Measurements from ENCODE around the gene LRIT1.

The LRIT1 gene

DNA sequence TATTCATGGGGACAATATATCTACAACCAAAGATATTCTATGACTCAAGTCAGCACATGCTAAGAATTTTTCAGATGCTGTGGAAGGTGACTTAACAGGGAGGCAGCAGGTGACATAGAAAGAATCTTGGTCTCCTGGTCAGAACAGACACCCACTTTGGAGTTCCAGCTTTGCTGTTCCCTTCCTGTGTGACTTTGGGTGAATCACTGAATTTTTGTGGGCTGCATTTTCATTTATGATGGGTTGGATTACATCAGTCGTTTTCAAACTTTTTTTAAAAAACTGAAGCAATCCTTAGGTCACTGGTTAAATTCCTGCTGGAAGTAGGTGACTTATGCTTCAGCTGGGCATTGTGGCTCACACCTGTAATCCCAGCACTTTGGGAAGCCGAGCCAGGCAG lies 28.4 kb upstream of the LRIT1 start:
- TF ChIP-seq, protein P1, sequence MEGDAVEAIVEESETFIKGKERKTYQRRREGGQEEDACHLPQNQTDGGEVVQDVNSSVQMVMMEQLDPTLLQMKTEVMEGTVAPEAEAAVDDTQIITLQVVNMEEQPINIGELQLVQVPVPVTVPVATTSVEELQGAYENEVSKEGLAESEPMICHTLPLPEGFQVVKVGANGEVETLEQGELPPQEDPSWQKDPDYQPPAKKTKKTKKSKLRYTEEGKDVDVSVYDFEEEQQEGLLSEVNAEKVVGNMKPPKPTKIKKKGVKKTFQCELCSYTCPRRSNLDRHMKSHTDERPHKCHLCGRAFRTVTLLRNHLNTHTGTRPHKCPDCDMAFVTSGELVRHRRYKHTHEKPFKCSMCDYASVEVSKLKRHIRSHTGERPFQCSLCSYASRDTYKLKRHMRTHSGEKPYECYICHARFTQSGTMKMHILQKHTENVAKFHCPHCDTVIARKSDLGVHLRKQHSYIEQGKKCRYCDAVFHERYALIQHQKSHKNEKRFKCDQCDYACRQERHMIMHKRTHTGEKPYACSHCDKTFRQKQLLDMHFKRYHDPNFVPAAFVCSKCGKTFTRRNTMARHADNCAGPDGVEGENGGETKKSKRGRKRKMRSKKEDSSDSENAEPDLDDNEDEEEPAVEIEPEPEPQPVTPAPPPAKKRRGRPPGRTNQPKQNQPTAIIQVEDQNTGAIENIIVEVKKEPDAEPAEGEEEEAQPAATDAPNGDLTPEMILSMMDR (IDR thresholded peaks at IDR 0.05; ENCODE audit: low read depth, low read length): no peak
- H3K4me3 ChIP-seq (ENCODE audit: low read depth, low read length): no peak overlapping the region

DNA sequence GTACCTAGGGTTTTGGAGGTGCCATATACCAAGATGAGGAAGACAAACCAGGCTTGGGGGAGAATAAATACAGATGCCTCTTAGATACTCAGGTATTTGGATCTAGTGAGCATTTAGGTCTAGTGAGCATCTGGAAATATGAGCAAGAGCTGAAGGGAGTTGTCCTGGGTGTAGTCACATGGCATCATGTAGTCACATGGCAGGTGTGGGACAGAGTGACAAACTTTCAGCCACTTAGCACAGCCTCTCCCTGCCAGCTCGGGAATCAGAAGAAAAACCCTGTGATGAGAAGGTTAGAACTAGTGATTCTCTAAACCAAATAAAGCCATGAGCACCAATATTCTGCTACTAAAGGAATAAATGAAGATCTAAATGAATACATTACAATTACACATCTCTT lies 27.8 kb upstream of the LRIT1 start:
- H3K4me3 ChIP-seq (ENCODE audit: low read depth, low read length): no peak overlapping the region
- TF ChIP-seq, protein P1 (IDR thresholded peaks at IDR 0.05; ENCODE audit: low read depth, low read length): no peak

DNA sequence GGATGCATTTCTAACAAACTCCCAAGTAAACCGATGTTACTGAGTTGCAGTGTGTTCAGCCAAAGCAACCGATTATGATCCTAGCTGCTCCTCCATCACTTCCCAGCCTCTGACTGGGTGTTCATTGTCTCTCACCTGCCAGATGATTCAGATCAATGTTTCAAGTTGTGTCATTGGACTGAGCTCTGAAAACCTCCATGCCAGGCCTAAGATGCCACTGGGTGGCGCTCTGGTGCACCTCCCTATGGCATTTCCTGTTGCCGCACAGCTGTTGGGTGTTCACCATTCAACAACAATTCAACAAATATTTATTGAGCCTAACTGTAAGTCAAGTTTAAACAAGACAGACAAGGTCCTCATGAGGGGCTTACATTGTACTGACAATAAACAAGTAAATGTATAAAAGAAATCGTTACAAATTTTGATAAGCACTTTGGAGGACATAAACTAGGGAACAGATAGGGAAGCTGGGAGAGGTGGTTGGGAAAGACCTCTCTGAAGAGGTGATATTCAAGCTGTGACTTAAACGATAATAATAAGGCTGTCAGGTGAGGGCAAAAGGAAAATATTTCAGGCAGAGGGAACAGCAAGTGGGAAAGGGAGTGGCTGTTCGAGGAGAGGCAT lies 26.3 kb upstream of the LRIT1 start:
- no peak overlapping the region for H3K4me3 ChIP-seq (ENCODE audit: low read depth, low read length)
- TF ChIP-seq, protein P1 (IDR thresholded peaks at IDR 0.05; ENCODE audit: low read depth, low read length): peak; percentile 65

DNA sequence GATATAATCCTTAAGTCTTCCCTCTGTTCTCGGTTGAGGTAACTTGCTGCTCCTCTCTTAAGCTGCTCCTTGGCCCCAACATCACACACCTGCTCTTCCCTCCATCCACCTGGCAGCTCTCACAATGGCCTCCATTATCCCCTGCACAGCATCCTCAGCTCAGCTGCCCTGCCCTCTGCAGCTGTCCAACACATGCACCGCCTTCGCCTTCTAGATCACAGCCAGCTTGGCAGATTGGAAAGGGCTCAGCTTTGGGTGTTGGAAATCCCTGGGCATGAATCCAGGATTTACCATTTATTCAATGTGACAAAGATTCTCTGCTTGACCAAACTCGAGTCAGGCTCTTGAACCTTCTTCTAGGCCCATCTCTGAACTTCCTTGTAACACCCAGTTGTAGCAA lies 24.1 kb upstream of the LRIT1 start:
- no peak overlapping the region for H3K4me3 ChIP-seq (ENCODE audit: low read depth, low read length)
- TF ChIP-seq, protein P1 (IDR thresholded peaks at IDR 0.05; ENCODE audit: low read depth, low read length): no peak

DNA sequence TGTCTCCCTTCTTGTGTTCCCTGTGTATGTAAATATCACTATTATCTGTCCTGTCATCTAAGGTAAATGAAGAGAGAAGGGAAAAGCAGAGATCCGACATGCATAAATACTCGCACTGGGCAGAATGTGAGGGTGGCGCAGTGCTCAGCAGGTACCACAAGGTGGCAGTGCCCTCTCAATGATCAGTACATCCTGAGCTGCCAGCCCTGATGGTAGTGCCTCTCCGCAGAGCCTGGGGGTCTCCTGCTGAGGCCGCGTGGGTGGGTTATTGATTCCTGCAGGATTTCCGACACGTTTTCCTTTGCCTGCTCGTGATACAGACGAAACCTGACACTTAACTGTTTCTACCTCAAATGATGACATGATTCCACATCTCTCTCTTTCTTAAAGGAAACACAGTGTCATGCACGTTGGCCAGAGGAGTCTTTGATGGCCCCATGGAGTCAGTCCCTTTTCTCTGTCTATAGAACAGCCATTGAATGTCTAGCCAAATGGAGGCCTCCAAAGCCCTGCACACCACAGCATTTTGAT lies 23.3 kb upstream of the LRIT1 start:
- no peak overlapping the region for H3K4me3 ChIP-seq (ENCODE audit: low read depth, low read length)
- TF ChIP-seq, protein P1 (IDR thresholded peaks at IDR 0.05; ENCODE audit: low read depth, low read length): peak; percentile 97

DNA sequence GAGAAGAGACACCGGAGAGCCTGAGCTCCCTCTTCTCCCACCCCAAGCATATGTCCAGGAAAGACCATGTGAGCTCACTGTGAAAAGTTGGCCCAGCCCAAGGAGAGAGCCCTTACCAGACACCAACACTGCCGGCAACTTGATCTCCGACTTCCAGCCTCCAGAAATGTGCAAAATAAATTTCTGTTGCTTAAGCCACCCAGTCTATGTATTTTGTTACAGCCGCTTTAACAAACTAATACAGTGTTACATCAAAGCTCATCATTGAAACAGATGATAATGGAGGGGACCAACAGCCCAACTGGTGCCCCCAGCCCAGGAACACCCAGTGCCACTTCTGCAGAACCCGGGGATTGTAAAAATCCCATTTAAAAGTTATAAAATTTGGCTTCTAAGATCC lies 22.4 kb upstream of the LRIT1 start:
- H3K4me3 ChIP-seq (ENCODE audit: low read depth, low read length): no peak overlapping the region
- TF ChIP-seq, protein P1 (IDR thresholded peaks at IDR 0.05; ENCODE audit: low read depth, low read length): no peak

DNA sequence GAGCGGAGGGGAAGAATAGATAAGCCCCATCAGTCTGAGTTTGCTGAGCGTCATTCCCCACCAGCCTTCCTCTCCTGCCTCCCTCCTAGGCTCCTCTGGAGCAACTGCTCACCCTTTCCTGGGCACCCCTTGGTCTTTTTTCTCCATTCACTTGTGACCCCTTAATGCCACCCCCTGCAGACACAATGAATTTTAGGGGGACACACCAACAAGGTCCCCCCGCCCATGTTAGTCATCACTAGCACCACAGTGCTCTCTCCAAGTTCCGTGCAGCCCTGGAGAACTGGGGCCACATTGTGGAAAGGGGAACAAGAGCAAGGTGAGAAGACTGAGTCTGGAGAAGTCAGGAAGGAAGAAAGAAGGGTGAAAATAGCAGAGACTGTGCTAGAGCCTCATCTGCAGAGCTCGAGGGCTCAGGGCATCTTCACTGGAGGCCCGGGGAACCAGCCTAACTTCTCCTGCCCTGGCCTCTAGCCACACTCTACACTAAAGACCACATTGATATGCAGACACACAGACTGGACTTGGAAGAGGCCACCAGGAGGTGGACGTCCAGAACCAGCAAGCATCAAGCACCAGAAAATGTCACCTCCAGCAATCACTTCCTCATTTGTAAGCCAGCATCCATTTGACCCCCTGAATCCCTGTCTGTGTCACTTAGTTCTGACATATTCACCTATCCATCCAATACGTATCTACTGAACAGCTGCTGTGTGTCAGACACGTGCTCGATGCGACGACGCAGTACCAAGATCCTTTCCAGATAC lies 21.0 kb upstream of the LRIT1 start:
- H3K4me3 ChIP-seq (ENCODE audit: low read depth, low read length): no peak overlapping the region
- TF ChIP-seq, protein P1 (IDR thresholded peaks at IDR 0.05; ENCODE audit: low read depth, low read length): no peak
